GM21825 (cell line): Measurements from ENCODE around the gene EXD3.
"Not testable (repeated sequence)": the region's sequence is repeated elsewhere in the genome, so short reads cannot be mapped to it uniquely, and the experiment has no call there.

Source experiments
- ATAC-seq: cut with Tn5 transposase; IDR thresholded peaks from one replicate; pipeline ENCODE4 v1.9.1; 2021; ENCODE audit warnings: mild to moderate bottlenecking, moderate library complexity; ENCODE audit not compliant: unreplicated experiment

EXD3 gene

GRCh38 chr9:137264067-137264466 is 158.9 kb downstream of the EXD3 start:
- ATAC-seq, result no peak

DNA sequence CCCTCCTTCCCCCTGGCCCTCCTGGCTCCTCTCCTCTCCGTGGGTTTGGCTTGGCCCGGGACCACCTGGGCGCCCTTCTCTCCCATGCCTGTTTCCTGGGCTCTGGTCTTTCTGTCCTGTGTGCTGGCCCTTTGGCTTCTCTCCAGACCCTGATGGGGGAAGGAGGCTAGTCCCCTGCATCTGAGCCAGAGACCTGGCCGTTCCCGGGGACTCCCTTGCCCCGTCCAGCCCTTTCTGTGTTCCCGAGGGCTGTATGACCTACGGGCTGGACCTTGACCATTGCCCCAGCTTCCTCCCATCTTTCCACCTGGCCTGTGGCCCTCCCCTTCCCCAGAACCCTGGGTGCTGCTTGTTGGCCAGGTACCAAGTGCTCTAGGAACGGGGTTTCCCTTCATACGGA is 159.5 kb downstream of the EXD3 start:
- no peak for ATAC-seq

- ATAC-seq, result no peak
Observed at GRCh38 chr9:137262909-137263285, 160.1 kb downstream of the EXD3 start.

GRCh38 chr9:137262173-137262908 is 160.6 kb downstream of the EXD3 start:
- ATAC-seq, result not testable (repeated sequence)
